ENCODE data around the gene CECR2.

Gene CECR2

DNA sequence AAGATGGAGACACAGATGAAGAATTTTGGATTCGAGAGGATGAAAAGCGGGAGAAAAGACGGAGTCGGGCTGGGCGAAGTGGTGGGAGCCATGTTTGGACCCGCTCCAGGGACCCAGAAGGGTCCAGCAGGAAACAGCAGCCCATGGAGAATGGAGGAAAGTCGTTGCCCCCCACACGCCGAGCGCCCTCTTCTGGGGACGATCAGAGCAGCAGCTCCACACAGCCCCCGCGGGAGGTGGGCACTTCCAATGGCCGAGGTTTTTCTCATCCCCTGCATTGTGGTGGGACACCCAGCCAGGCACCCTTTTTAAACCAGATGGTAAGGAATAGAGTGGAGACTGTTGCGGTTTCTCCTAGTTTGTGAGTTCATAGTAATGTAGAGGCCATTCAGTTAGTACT, 171.2 kb downstream of the CECR2 start:
- no peak overlapping the region for H2BK5ac ChIP-seq (ENCODE audit: low read length)
- peaks cover 56 to 90% of the 10 kb centered on the region in 2 donors for H3K36me3 ChIP-seq (replicated peaks in 1 of 2; ENCODE audit: control insufficient read depth in 2 of 2, insufficient read depth in 2 of 2, low read length in 2 of 2)
- H4K8ac ChIP-seq (ENCODE audit: low read depth, low read length): no peak overlapping the region
- no peak overlapping the region for H3K23ac ChIP-seq (ENCODE audit: low read depth, low read length, poor library complexity)
- H2BK15ac ChIP-seq (ENCODE audit: low read length): no peak overlapping the region
- H3K9ac ChIP-seq (ENCODE audit: low read depth, low read length, poor library complexity): no peak overlapping the region
- no peak overlapping the region for H3K14ac ChIP-seq (ENCODE audit: low read length)
- H3K4ac ChIP-seq (ENCODE audit: low read length): no peak overlapping the region
- H3K9me3 ChIP-seq (replicated peaks in 1 of 2; ENCODE audit: control insufficient read depth in 2 of 2, insufficient read depth in 1 of 2, low read depth in 1 of 2, low read length in 2 of 2): peaks cover 0 to 2% of the 10 kb centered on the region in 2 donors
- 100% methylated on average over 5 of the region's 15 CpGs; no CpG with 5 or more reads in 1 of the 2 donors for WGBS, 2 donors (ENCODE audit: extremely low coverage in 2 of 2, insufficient read length in 2 of 2, insufficient replicate concordance in 1 of 2)
- H3K18ac ChIP-seq (ENCODE audit: low read length): no peak overlapping the region
- no peak overlapping the region for H2AK5ac ChIP-seq (ENCODE audit: low read depth, low read length)
- no peak overlapping the region for H3K4me3 ChIP-seq (ENCODE audit: low read length in 2 of 2)
- H2BK12ac ChIP-seq (ENCODE audit: low read length): no peak overlapping the region
- H3K27me3 ChIP-seq (ENCODE audit: control insufficient read depth in 3 of 3, insufficient read depth in 3 of 3, low read depth in 1 of 3, low read length in 3 of 3): no peaks in the 10 kb centered on the region
- no peak overlapping the region for H3K4me2 ChIP-seq (ENCODE audit: insufficient read depth, low read length, poor library complexity, severe bottlenecking)
- H4K91ac ChIP-seq (ENCODE audit: low read depth, low read length, poor library complexity): no peak overlapping the region
- peaks cover 0 to 3% of the 10 kb centered on the region in 2 donors for H3K4me1 ChIP-seq (ENCODE audit: control insufficient read depth in 2 of 2, insufficient read depth in 1 of 2, low read depth in 1 of 2, low read length in 2 of 2)
- H2AFZ ChIP-seq (ENCODE audit: low read length): no peak overlapping the region
- peaks cover 3% of the 10 kb centered on the region for H3K79me1 ChIP-seq (ENCODE audit: low read depth, low read length)
- H3K27ac ChIP-seq (replicated peaks; ENCODE audit: low read length): no peak overlapping the region
- H2BK120ac ChIP-seq (ENCODE audit: low read depth, low read length): no peak overlapping the region
- DNase-seq (ENCODE audit: low spot score): no peak

DNA sequence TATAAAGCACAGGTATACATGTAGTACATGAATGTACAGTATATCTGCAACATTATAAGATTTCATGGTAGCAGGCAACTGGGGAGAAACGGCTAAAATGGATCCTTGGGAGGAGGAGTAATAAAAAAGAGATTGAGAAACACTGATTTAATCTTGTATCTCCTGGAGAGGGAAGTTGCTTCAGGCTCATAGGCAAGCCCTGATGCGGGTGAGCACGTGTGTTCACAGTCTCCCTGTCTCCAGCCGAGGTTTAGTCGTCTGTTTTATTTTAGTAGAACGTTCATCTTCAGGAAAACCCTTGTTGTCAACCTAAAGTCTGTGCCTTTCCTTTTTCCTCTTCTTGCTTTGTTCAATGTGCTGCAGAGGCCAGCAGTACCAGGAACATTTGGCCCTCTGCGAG, 172.2 kb downstream of the CECR2 start:
- Histone ChIP-seq H2BK12ac (ENCODE audit: low read length) (no peak overlapping the region), H3K9ac (ENCODE audit: low read depth, low read length, poor library complexity) (no peak overlapping the region), H3K4ac (ENCODE audit: low read length) (no peak overlapping the region), H3K4me2 (ENCODE audit: insufficient read depth, low read length, poor library complexity, severe bottlenecking) (no peak overlapping the region), H3K9me3 (replicated peaks in 1 of 2; ENCODE audit: control insufficient read depth in 2 of 2, insufficient read depth in 1 of 2, low read depth in 1 of 2, low read length in 2 of 2) (no peaks in the 10 kb centered on the region), H3K79me1 (ENCODE audit: low read depth, low read length) (peaks cover 3% of the 10 kb centered on the region), H2BK5ac (ENCODE audit: low read length) (no peak overlapping the region), H2AFZ (ENCODE audit: low read length) (no peak overlapping the region), H3K23ac (ENCODE audit: low read depth, low read length, poor library complexity) (no peak overlapping the region), H3K4me1 (ENCODE audit: control insufficient read depth in 2 of 2, insufficient read depth in 1 of 2, low read depth in 1 of 2, low read length in 2 of 2) (no peaks in the 10 kb centered on the region), H3K18ac (ENCODE audit: low read length) (no peak overlapping the region), H3K14ac (ENCODE audit: low read length) (no peak overlapping the region), H2AK5ac (ENCODE audit: low read depth, low read length) (no peak overlapping the region), H3K27ac (replicated peaks; ENCODE audit: low read length) (no peak overlapping the region), H3K27me3 (ENCODE audit: control insufficient read depth in 3 of 3, insufficient read depth in 3 of 3, low read depth in 1 of 3, low read length in 3 of 3) (no peaks in the 10 kb centered on the region), H4K91ac (ENCODE audit: low read depth, low read length, poor library complexity) (no peak overlapping the region), H3K4me3 (ENCODE audit: low read length in 2 of 2) (no peak overlapping the region), H2BK15ac (ENCODE audit: low read length) (no peak overlapping the region), H2BK120ac (ENCODE audit: low read depth, low read length) (no peak overlapping the region), H3K36me3 (replicated peaks in 1 of 2; ENCODE audit: control insufficient read depth in 2 of 2, insufficient read depth in 2 of 2, low read length in 2 of 2) (peaks cover 54 to 88% of the 10 kb centered on the region in 2 donors), H4K8ac (ENCODE audit: low read depth, low read length) (no peak overlapping the region)
- no CpG with 5 or more reads among the region's 7 CpGs for whole genome bisulfite sequencing, 2 donors (ENCODE audit: extremely low coverage in 2 of 2, insufficient read length in 2 of 2, insufficient replicate concordance in 1 of 2)
- no peak for DNase-seq (ENCODE audit: low spot score)

DNA sequence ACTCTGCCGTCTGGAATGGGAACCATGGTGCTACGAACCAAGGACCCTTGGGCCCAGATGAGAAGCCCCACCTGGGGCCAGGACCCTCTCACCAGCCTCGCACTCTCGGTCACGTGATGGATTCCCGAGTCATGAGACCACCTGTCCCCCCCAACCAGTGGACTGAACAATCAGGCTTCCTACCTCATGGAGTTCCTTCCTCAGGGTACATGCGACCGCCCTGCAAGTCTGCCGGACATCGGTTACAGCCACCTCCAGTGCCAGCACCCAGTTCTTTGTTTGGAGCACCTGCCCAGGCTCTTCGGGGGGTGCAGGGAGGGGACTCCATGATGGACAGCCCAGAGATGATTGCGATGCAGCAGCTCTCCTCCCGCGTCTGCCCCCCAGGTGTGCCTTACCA, 173.2 kb downstream of the CECR2 start:
- no peak overlapping the region for H2BK12ac ChIP-seq (ENCODE audit: low read length)
- no peak overlapping the region for H3K4me3 ChIP-seq (ENCODE audit: low read length in 2 of 2)
- H3K14ac ChIP-seq (ENCODE audit: low read length): peak overlapping the region; percentile 56
- H2BK120ac ChIP-seq (ENCODE audit: low read depth, low read length): no peak overlapping the region
- no peak overlapping the region for H3K4me2 ChIP-seq (ENCODE audit: insufficient read depth, low read length, poor library complexity, severe bottlenecking)
- no peak overlapping the region for H3K27ac ChIP-seq (replicated peaks; ENCODE audit: low read length)
- no CpG with 5 or more reads among the region's 14 CpGs for WGBS, 2 donors (ENCODE audit: extremely low coverage in 2 of 2, insufficient read length in 2 of 2, insufficient replicate concordance in 1 of 2)
- H4K91ac ChIP-seq (ENCODE audit: low read depth, low read length, poor library complexity): no peak overlapping the region
- no peak overlapping the region for H3K4ac ChIP-seq (ENCODE audit: low read length)
- no peak for DNase-seq (ENCODE audit: low spot score)
- H3K18ac ChIP-seq (ENCODE audit: low read length): no peak overlapping the region
- H3K9ac ChIP-seq (ENCODE audit: low read depth, low read length, poor library complexity): no peak overlapping the region
- no peak overlapping the region for H2BK5ac ChIP-seq (ENCODE audit: low read length)
- H3K79me1 ChIP-seq (ENCODE audit: low read depth, low read length): peaks cover 3% of the 10 kb centered on the region
- H3K9me3 ChIP-seq (replicated peaks in 1 of 2; ENCODE audit: control insufficient read depth in 2 of 2, insufficient read depth in 1 of 2, low read depth in 1 of 2, low read length in 2 of 2): no peaks in the 10 kb centered on the region
- H2BK15ac ChIP-seq (ENCODE audit: low read length): no peak overlapping the region
- H3K4me1 ChIP-seq (ENCODE audit: control insufficient read depth in 2 of 2, insufficient read depth in 1 of 2, low read depth in 1 of 2, low read length in 2 of 2): no peaks in the 10 kb centered on the region
- peaks cover 48 to 82% of the 10 kb centered on the region in 2 donors for H3K36me3 ChIP-seq (replicated peaks in 1 of 2; ENCODE audit: control insufficient read depth in 2 of 2, insufficient read depth in 2 of 2, low read length in 2 of 2)
- no peak overlapping the region for H2AFZ ChIP-seq (ENCODE audit: low read length)
- no peak overlapping the region for H2AK5ac ChIP-seq (ENCODE audit: low read depth, low read length)
- H3K23ac ChIP-seq (ENCODE audit: low read depth, low read length, poor library complexity): peak overlapping the region; percentile 89
- no peak overlapping the region for H4K8ac ChIP-seq (ENCODE audit: low read depth, low read length)
- H3K27me3 ChIP-seq (ENCODE audit: control insufficient read depth in 3 of 3, insufficient read depth in 3 of 3, low read depth in 1 of 3, low read length in 3 of 3): no peaks in the 10 kb centered on the region

DNA sequence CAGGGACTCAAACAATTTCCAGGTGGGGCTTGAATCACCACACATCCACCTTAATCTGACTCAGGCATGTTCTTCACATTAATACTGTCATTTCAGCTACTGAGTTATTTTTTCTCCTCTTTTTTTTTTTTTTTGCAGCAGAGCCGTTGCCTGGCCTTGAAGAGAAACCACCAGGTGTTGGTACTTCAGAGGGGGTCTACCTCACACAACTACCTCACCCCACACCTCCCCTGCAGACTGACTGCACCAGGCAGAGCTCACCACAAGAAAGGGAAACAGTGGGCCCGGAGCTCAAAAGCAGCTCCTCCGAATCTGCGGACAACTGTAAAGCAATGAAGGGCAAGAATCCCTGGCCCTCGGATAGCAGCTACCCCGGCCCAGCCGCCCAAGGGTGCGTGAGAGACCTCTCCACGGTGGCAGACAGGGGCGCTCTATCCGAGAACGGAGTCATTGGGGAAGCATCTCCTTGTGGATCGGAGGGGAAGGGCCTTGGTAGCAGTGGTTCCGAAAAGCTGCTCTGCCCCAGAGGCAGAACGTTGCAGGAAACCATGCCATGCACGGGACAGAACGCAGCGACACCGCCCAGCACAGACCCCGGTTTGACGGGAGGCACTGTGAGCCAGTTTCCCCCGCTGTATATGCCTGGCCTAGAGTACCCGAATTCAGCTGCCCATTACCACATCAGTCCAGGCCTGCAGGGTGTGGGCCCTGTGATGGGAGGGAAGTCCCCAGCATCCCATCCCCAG, 178.9 kb downstream of the CECR2 start:
- no peaks in the 10 kb centered on the region for H3K27me3 ChIP-seq (ENCODE audit: control insufficient read depth in 3 of 3, insufficient read depth in 3 of 3, low read depth in 1 of 3, low read length in 3 of 3)
- no peak overlapping the region for H4K8ac ChIP-seq (ENCODE audit: low read depth, low read length)
- no peak overlapping the region for H2AFZ ChIP-seq (ENCODE audit: low read length)
- no peak overlapping the region for H3K4ac ChIP-seq (ENCODE audit: low read length)
- no peak overlapping the region for H2BK15ac ChIP-seq (ENCODE audit: low read length)
- H3K23ac ChIP-seq (ENCODE audit: low read depth, low read length, poor library complexity): peak overlapping the region; percentile 45
- peaks cover 56 to 82% of the 10 kb centered on the region in 2 donors for H3K36me3 ChIP-seq (replicated peaks in 1 of 2; ENCODE audit: control insufficient read depth in 2 of 2, insufficient read depth in 2 of 2, low read length in 2 of 2)
- DNase-seq (ENCODE audit: low spot score): no peak
- H3K4me3 ChIP-seq (ENCODE audit: low read length in 2 of 2): peak overlapping the region in 1 of 2 donors; percentile 9
- no peak overlapping the region for H3K18ac ChIP-seq (ENCODE audit: low read length)
- no peak overlapping the region for H3K4me2 ChIP-seq (ENCODE audit: insufficient read depth, low read length, poor library complexity, severe bottlenecking)
- no peak overlapping the region for H2AK5ac ChIP-seq (ENCODE audit: low read depth, low read length)
- no peak overlapping the region for H3K27ac ChIP-seq (replicated peaks; ENCODE audit: low read length)
- no peak overlapping the region for H2BK12ac ChIP-seq (ENCODE audit: low read length)
- H3K9me3 ChIP-seq (replicated peaks in 1 of 2; ENCODE audit: control insufficient read depth in 2 of 2, insufficient read depth in 1 of 2, low read depth in 1 of 2, low read length in 2 of 2): peaks cover 0 to 2% of the 10 kb centered on the region in 2 donors
- no peak overlapping the region for H2BK120ac ChIP-seq (ENCODE audit: low read depth, low read length)
- WGBS, 2 donors (ENCODE audit: extremely low coverage in 2 of 2, insufficient read length in 2 of 2, insufficient replicate concordance in 1 of 2): no CpG with 5 or more reads among the region's 23 CpGs
- peak overlapping the region; percentile 67 for H3K9ac ChIP-seq (ENCODE audit: low read depth, low read length, poor library complexity)
- no peak overlapping the region for H2BK5ac ChIP-seq (ENCODE audit: low read length)
- no peaks in the 10 kb centered on the region for H3K4me1 ChIP-seq (ENCODE audit: control insufficient read depth in 2 of 2, insufficient read depth in 1 of 2, low read depth in 1 of 2, low read length in 2 of 2)
- no peak overlapping the region for H4K91ac ChIP-seq (ENCODE audit: low read depth, low read length, poor library complexity)
- H3K79me1 ChIP-seq (ENCODE audit: low read depth, low read length): no peaks in the 10 kb centered on the region
- no peak overlapping the region for H3K14ac ChIP-seq (ENCODE audit: low read length)
